Calu3 (cell line): ENCODE results near the gene ROCK1. TPM values are rescaled to one million over a fixed set of nuclear protein-coding genes. Genes with fewer than 3 reads are reported as not detected.

ENCODE experiments used
- BruUV-seq: library from RNA; stranded (reverse); fragments of 400-500 nt; replicated peaks from 2 replicates; lab custom pipeline; 2021; lab: Mats Ljungman, UMichigan
- CTCF ChIA-PET: fragments of 300-600 bp; sonication (Branson Sonifier 250); formaldehyde crosslinking; loops from one replicate; lab custom pipeline; 2022; ENCODE audit warnings: antibody characterized with exemption; lab: Charles Lee
- DNase-seq: peaks from one replicate; pipeline ENCODE4 v3.0.0; 2022
- H3K27ac Mint-ChIP-seq: one replicate; pipeline ENCODE4 v1.8.0; 2022; ENCODE audit warnings: mixed read lengths; ENCODE audit not compliant: unreplicated experiment
- H3K27me3 Mint-ChIP-seq: one replicate; pipeline ENCODE4 v1.8.0; 2022; ENCODE audit warnings: mixed read lengths; ENCODE audit not compliant: unreplicated experiment
- H3K36me3 Mint-ChIP-seq: one replicate; pipeline ENCODE4 v1.8.0; 2022; ENCODE audit warnings: mild to moderate bottlenecking, moderate library complexity, mixed read lengths; ENCODE audit not compliant: insufficient read depth, unreplicated experiment
- H3K4me1 Mint-ChIP-seq: one replicate; pipeline ENCODE4 v1.8.0; 2022; ENCODE audit warnings: mild to moderate bottlenecking, low read depth, mixed read lengths; ENCODE audit not compliant: unreplicated experiment
- H3K4me3 Mint-ChIP-seq: one replicate; pipeline ENCODE4 v1.8.0; 2022; ENCODE audit warnings: mild to moderate bottlenecking, low read depth, moderate library complexity, mixed read lengths; ENCODE audit not compliant: unreplicated experiment
- H3K9me3 Mint-ChIP-seq: one replicate; pipeline ENCODE4 v1.8.0; 2022; ENCODE audit warnings: low read depth, mixed read lengths; ENCODE audit not compliant: unreplicated experiment
- CTCF ChIP-seq: fragments of 200-600 bp; IDR thresholded peaks from one replicate; pipeline ENCODE4 v1.8.0; 2022; ENCODE audit warnings: antibody characterized with exemption; ENCODE audit not compliant: unreplicated experiment
- intact Hi-C: fragments of 100-400 bp; cut with micrococcal nuclease; formaldehyde crosslinking; loops from one replicate; pipeline ENCODE4 v1.10.0; 2022; ENCODE audit not compliant: unreplicated experiment
- total RNA-seq: library from RNA; stranded (reverse); gene quantifications from 2 replicates; pipeline ENCODE4 v1.2.3, GENCODE V29; 2022

Gene ROCK1
- total RNA-seq, 1 experiment from 2014 or later: 50.9 TPM

DNA sequence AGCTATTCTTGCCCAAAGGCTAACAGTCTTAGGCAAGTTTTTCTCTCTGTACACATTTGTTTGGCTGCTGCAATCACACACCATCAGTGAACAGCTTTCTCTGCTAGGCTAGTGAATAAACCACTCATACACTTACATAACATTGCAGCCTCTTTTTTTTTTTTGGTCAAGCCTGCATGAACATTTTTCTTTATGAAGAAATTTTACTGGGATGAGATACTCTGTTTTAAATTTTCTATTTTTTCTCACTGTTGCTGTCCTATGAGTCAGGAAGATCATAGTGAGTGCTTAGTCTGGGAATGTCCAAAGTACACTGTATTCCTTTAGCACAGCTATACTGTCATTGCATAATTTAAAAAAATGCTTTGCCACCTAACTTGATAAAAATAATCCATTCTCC, 58.5 kb downstream of the ROCK1 start:
- intact Hi-C loops: loop anchor here (5.0 kb wide), 2 partner anchors 41 to 59 kb away; partner anchors contain the start of gene ROCK1
- Mint-ChIP-seq H3K9me3 (no peaks in the 10 kb centered on the region), H3K4me3 (no peak overlapping the region), H3K27ac (no peak overlapping the region), H3K27me3 (no peaks in the 10 kb centered on the region), H3K4me1 (no peaks in the 10 kb centered on the region), H3K36me3 (no peaks in the 10 kb centered on the region)
- no peak for TF ChIP-seq CTCF
- no peak for DNase-seq
- BruUV-seq: no TSS peak
- CTCF ChIA-PET: no interaction called here

GRCh38 chr18:21052385-21052784, 59.2 kb downstream of the ROCK1 start:
- intact Hi-C loops: loop anchor here (5.0 kb wide), 2 partner anchors 40 to 60 kb away; partner anchors contain the start of gene ROCK1
- DNase-seq: no peak
- Mint-ChIP-seq H3K27ac (no peak overlapping the region), H3K4me1 (no peaks in the 10 kb centered on the region), H3K27me3 (no peaks in the 10 kb centered on the region), H3K36me3 (no peaks in the 10 kb centered on the region), H3K9me3 (no peaks in the 10 kb centered on the region), H3K4me3 (no peak overlapping the region)
- CTCF ChIA-PET: no interaction called here
- no peak for TF ChIP-seq CTCF
- no TSS peak for BruUV-seq

GRCh38 chr18:21051620-21052019, 60.0 kb downstream of the ROCK1 start:
- Mint-ChIP-seq H3K36me3 (no peaks in the 10 kb centered on the region), H3K27me3 (no peaks in the 10 kb centered on the region), H3K9me3 (no peaks in the 10 kb centered on the region), H3K27ac (no peak overlapping the region), H3K4me3 (no peak overlapping the region), H3K4me1 (no peaks in the 10 kb centered on the region)
- no TSS peak for BruUV-seq
- CTCF ChIA-PET: no interaction called here
- intact Hi-C loops: loop anchor here (5.0 kb wide), 2 partner anchors 39 to 61 kb away; partner anchors contain the start of gene ROCK1
- no peak for DNase-seq
- no peak for TF ChIP-seq CTCF

- Mint-ChIP-seq H3K36me3 (no peaks in the 10 kb centered on the region), H3K27ac (no peak overlapping the region), H3K27me3 (no peaks in the 10 kb centered on the region), H3K9me3 (no peaks in the 10 kb centered on the region), H3K4me1 (no peaks in the 10 kb centered on the region), H3K4me3 (no peak overlapping the region)
- no TSS peak for BruUV-seq
- CTCF ChIA-PET: no interaction called here
- no peak for TF ChIP-seq CTCF
- DNase-seq: no peak
- intact Hi-C loops: no loop called here
Observed at GRCh38 chr18:21049306-21049705, 62.3 kb downstream of the ROCK1 start.
